Liver (tissue), 9 donors: ENCODE measurements around the gene RASSF6. TPM values are rescaled to one million over a fixed set of nuclear protein-coding genes. Genes with fewer than 3 reads are reported as not detected.

Experiments used
- DNase-seq: peaks from one replicate; pipeline ENCODE4 v3.0.0-alpha.2; 2017; ENCODE audit warnings: low spot score
- H3K27ac ChIP-seq, 2 donors: one replicate each; pipeline ENCODE4 v1.7.0; 2013; ENCODE audit warnings: inconsistent platforms in 2 of 2, low read length in 2 of 2, control low read depth in 1 of 2, low read depth in 1 of 2, mild to moderate bottlenecking in 1 of 2
- H3K27me3 ChIP-seq, 4 donors: one replicate each; pipeline versions ENCODE4 v1.6.1 to v1.7.0; 2013; ENCODE audit warnings: low read length in 3 of 4, inconsistent platforms in 1 of 4, mild to moderate bottlenecking in 1 of 4, moderate library complexity in 1 of 4; ENCODE audit not compliant: control insufficient read depth in 4 of 4, insufficient read depth in 4 of 4
- H3K36me3 ChIP-seq, 4 donors: one replicate each; pipeline versions ENCODE4 v1.6.1 to v1.7.0; 2013; ENCODE audit warnings: low read length in 3 of 4, mild to moderate bottlenecking in 3 of 4, low read depth in 1 of 4, moderate library complexity in 1 of 4; ENCODE audit not compliant: control insufficient read depth in 4 of 4, insufficient read depth in 3 of 4
- H3K4me1 ChIP-seq, 4 donors: one replicate each; pipeline versions ENCODE4 v1.6.1 to v1.7.0; 2013; ENCODE audit warnings: low read length in 3 of 4, mild to moderate bottlenecking in 3 of 4, moderate library complexity in 1 of 4; ENCODE audit not compliant: control insufficient read depth in 4 of 4, insufficient read depth in 4 of 4
- H3K4me3 ChIP-seq, 3 donors: one replicate each; pipeline versions ENCODE4 v1.6.1 to v1.7.0; 2013; ENCODE audit warnings: low read length in 3 of 3, control low read depth in 1 of 3, low read depth in 1 of 3, mild to moderate bottlenecking in 1 of 3
- H3K9ac ChIP-seq, 2 donors: one replicate each; pipeline ENCODE4 v1.7.0; 2013; ENCODE audit warnings: low read length in 2 of 2, mild to moderate bottlenecking in 2 of 2, moderate library complexity in 2 of 2, control low read depth in 1 of 2, low read depth in 1 of 2
- H3K9me3 ChIP-seq, 4 donors: one replicate each; pipeline versions ENCODE4 v1.6.1 to v1.7.0; 2013; ENCODE audit warnings: low read length in 3 of 4; ENCODE audit not compliant: control insufficient read depth in 4 of 4
- ATF3 ChIP-seq: IDR thresholded peaks from 2 replicates; pipeline ENCODE4 v1.6.1; 2016; ENCODE audit warnings: antibody characterized with exemption
- CTCF ChIP-seq: fragments of 150-350 bp; IDR thresholded peaks from 2 replicates; pipeline ENCODE4 v1.5.1; 2017; ENCODE audit warnings: improper control_type of control experiment, low read depth, low read length; ENCODE audit not compliant: missing input control
- EGR1 ChIP-seq, 2 donors: IDR thresholded peaks; 2 replicates each; pipeline ENCODE4 v1.6.1; 2016 to 2018; ENCODE audit warnings: antibody characterized with exemption in 2 of 2, low read depth in 2 of 2
- FOXA1 ChIP-seq: IDR thresholded peaks from 2 replicates; pipeline ENCODE4 v1.6.1; 2016; ENCODE audit warnings: antibody characterized with exemption
- GABPA ChIP-seq, 2 donors: IDR thresholded peaks in 1 of 2; conservative IDR thresholded peaks in 1 of 2; 2 replicates each; pipeline ENCODE4 v1.6.1; 2016; ENCODE audit warnings: antibody characterized with exemption in 2 of 2, mild to moderate bottlenecking in 1 of 2, moderate library complexity in 1 of 2
- HNF4A ChIP-seq, 2 donors: conservative IDR thresholded peaks; 2 replicates each; pipeline ENCODE4 v1.6.1; 2016; ENCODE audit warnings: antibody characterized with exemption in 2 of 2, mild to moderate bottlenecking in 2 of 2
- HNF4G ChIP-seq: IDR thresholded peaks from 2 replicates; pipeline ENCODE4 v1.6.1; 2016; ENCODE audit warnings: antibody characterized with exemption
- JUND ChIP-seq, 2 donors: IDR thresholded peaks; 2 replicates each; pipeline ENCODE4 v1.6.1; 2016; ENCODE audit warnings: antibody characterized with exemption in 2 of 2
- MAX ChIP-seq: IDR thresholded peaks from 2 replicates; pipeline ENCODE4 v1.6.1; 2016; ENCODE audit warnings: antibody characterized with exemption
- NR2F2 ChIP-seq: IDR thresholded peaks from 2 replicates; pipeline ENCODE4 v1.6.1; 2016; ENCODE audit warnings: antibody characterized with exemption
- RAD21 ChIP-seq, 2 donors: IDR thresholded peaks; 2 replicates each; pipeline ENCODE4 v1.6.1; 2016; ENCODE audit warnings: antibody characterized with exemption in 2 of 2, mild to moderate bottlenecking in 2 of 2
- REST ChIP-seq: IDR thresholded peaks from 2 replicates; pipeline ENCODE4 v1.6.1; 2016; ENCODE audit warnings: antibody characterized with exemption, mild to moderate bottlenecking
- RXRA ChIP-seq, 2 donors: IDR thresholded peaks; 2 replicates each; pipeline ENCODE4 v1.6.1; 2017 to 2018; ENCODE audit warnings: antibody characterized with exemption in 2 of 2, mild to moderate bottlenecking in 1 of 2
- SP1 ChIP-seq: IDR thresholded peaks from 2 replicates; pipeline ENCODE4 v1.6.1; 2018; ENCODE audit warnings: antibody characterized with exemption, mild to moderate bottlenecking
- TAF1 ChIP-seq: conservative IDR thresholded peaks from 2 replicates; pipeline ENCODE4 v1.6.1; 2016; ENCODE audit warnings: antibody characterized with exemption, mild to moderate bottlenecking
- YY1 ChIP-seq: IDR thresholded peaks from 2 replicates; pipeline ENCODE4 v1.6.1; 2016; ENCODE audit warnings: antibody characterized with exemption, mild to moderate bottlenecking
- ZBTB33 ChIP-seq: IDR thresholded peaks from 2 replicates; pipeline ENCODE4 v1.6.1; 2016; ENCODE audit warnings: antibody characterized with exemption
- WGBS: extraction: QIAGEN DNeasy Blood & Tissue Kit; methylation state at CpG from one replicate; pipeline ENCODE4 v1.1.7; 2013; 5-methylcytosine and 5-hydroxymethylcytosine counted together
- polyA plus RNA-seq, 2 donors: library from polyadenylated mRNA; stranded (reverse) in 1 of 2; unstranded in 1 of 2; fragments of 200-250 nt in 1 of 2; fragments of >200 nt in 1 of 2; fragmentation: Nextera tagmentation in 1 of 2; extraction: Ambion mirVana in 1 of 2; gene quantifications; one replicate each; pipeline versions ENCODE4 v1.2.1 to v1.2.3, GENCODE V29; 2013 to 2015
- total RNA-seq, 2 donors: library from RNA; depleted of rRNA; stranded (reverse); fragments of >200 nt; gene quantifications; one replicate each; pipeline ENCODE4 v1.2.3, GENCODE V29; 2014
- donor health status: healthy.
- donor health status: healthy.
- donor health status: healthy.
- donor health status: healthy.
- donor health status: healthy.

RASSF6 gene
- total and polyA plus RNA-seq, 4 donors: 0.08 to 0.38 (median 0.12) TPM

- no peaks in the 10 kb centered on the region for H3K4me1 ChIP-seq
- 87% methylated on average over 3 of the region's 3 CpGs for WGBS
- TF ChIP-seq REST: no peak
- no peak for TF ChIP-seq YY1
- TF ChIP-seq JUND (IDR thresholded peaks at IDR 0.05): no peak
- TF ChIP-seq ZBTB33: no peak
- TF ChIP-seq CTCF: no peak
- TF ChIP-seq FOXA1: no peak
- no peak for TF ChIP-seq RAD21 (IDR thresholded peaks at IDR 0.05)
- TF ChIP-seq MAX: no peak
- TF ChIP-seq NR2F2: no peak
- TF ChIP-seq ATF3: no peak
- no peak for TF ChIP-seq TAF1
- TF ChIP-seq GABPA (IDR thresholded peaks at IDR 0.05 in 1 of 2, conservative IDR thresholded peaks at IDR 0.05 in 1 of 2): no peak
- no peak for TF ChIP-seq EGR1 (IDR thresholded peaks at IDR 0.05; ENCODE audit: low read depth in 2 of 2)
- no peak for TF ChIP-seq HNF4G
- H3K9ac ChIP-seq: no peak overlapping the region
- H3K4me3 ChIP-seq: no peak overlapping the region
- no peak for DNase-seq
- no peaks in the 10 kb centered on the region for H3K36me3 ChIP-seq
- no peak overlapping the region for H3K27ac ChIP-seq
- no peaks in the 10 kb centered on the region for H3K27me3 ChIP-seq
- no peaks in the 10 kb centered on the region for H3K9me3 ChIP-seq
These were observed 43.9 kb downstream of the RASSF6 start for GRCh38 chr4:73576381-73576780.

- no peak overlapping the region for H3K4me3 ChIP-seq
- H3K36me3 ChIP-seq: no peaks in the 10 kb centered on the region
- no peaks in the 10 kb centered on the region for H3K9me3 ChIP-seq
- H3K27me3 ChIP-seq: no peaks in the 10 kb centered on the region
- no peak for TF ChIP-seq HNF4A (conservative IDR thresholded peaks at IDR 0.05)
- no peak for TF ChIP-seq EGR1 (IDR thresholded peaks at IDR 0.05; ENCODE audit: low read depth in 2 of 2)
- no peak for TF ChIP-seq RXRA (IDR thresholded peaks at IDR 0.05)
- no peak for TF ChIP-seq HNF4G
- TF ChIP-seq SP1: no peak
- no peak for TF ChIP-seq REST
- no peak overlapping the region for H3K27ac ChIP-seq
- DNase-seq: no peak
- H3K9ac ChIP-seq: no peak overlapping the region
- no peaks in the 10 kb centered on the region for H3K4me1 ChIP-seq
These were observed 44.6 kb downstream of the RASSF6 start for GRCh38 chr4:73575660-73576059.
